HG02588 (cell line): ENCODE data around the gene BTD.

Experiments used
- ATAC-seq: cut with Tn5 transposase; IDR thresholded peaks from one replicate; pipeline ENCODE4 v1.9.1; 2021; ENCODE audit warnings: mild to moderate bottlenecking, moderate library complexity; ENCODE audit not compliant: unreplicated experiment

Gene BTD

GRCh38 chr3:15660055-15660935 is 58.8 kb downstream of the BTD start:
- ATAC-seq: no peak

- no peak for ATAC-seq
These were observed 62.6 kb downstream of the BTD start for GRCh38 chr3:15664144-15664543.

GRCh38 chr3:15665510-15666150 is 64.1 kb downstream of the BTD start:
- ATAC-seq: no peak

- ATAC-seq: no peak
These were observed 64.7 kb downstream of the BTD start for GRCh38 chr3:15666277-15666676.

GRCh38 chr3:15667484-15667883 is 65.9 kb downstream of the BTD start:
- ATAC-seq: no peak

- ATAC-seq: no peak
These were observed 72.0 kb downstream of the BTD start for GRCh38 chr3:15673536-15673935.

- no peak for ATAC-seq
These were observed 74.7 kb downstream of the BTD start for GRCh38 chr3:15676259-15676658.

GRCh38 chr3:15679306-15679705 is 77.8 kb downstream of the BTD start:
- no peak for ATAC-seq

GRCh38 chr3:15681668-15682067 is 80.1 kb downstream of the BTD start:
- ATAC-seq: no peak

GRCh38 chr3:15682561-15683185 is 81.1 kb downstream of the BTD start:
- ATAC-seq: no peak

- no peak for ATAC-seq
These were observed 81.7 kb downstream of the BTD start for GRCh38 chr3:15683253-15683652.

- no peak for ATAC-seq
These were observed 84.4 kb downstream of the BTD start for GRCh38 chr3:15685927-15686326.

- ATAC-seq: no peak
These were observed 88.7 kb downstream of the BTD start for GRCh38 chr3:15690230-15690629.

- ATAC-seq: no peak
These were observed 89.2 kb downstream of the BTD start for GRCh38 chr3:15690748-15691147.

GRCh38 chr3:15693355-15693754 is 91.8 kb downstream of the BTD start:
- ATAC-seq: no peak

- ATAC-seq: no peak
These were observed 93.1 kb downstream of the BTD start for GRCh38 chr3:15694628-15695027.
